Stimulated activated CD4-positive, alpha-beta T cell treated with anti-CD3 and anti-CD28 coated beads, Interleukin-1b, Interleukin-23, amount 100 ng/mL, for 4 hours (primary cell): ENCODE measurements around the gene TRIOBP.

Source experiments
- DNase-seq, 2 donors: peaks; one replicate each; pipeline ENCODE4 v3.0.0-alpha.2; 2020; ENCODE audit warnings: low read depth in 2 of 2

The TRIOBP gene

GRCh38 chr22:37749831-37750595, 53.2 kb downstream of the TRIOBP start:
- no peak for DNase-seq

- no peak for DNase-seq
Measured at GRCh38 chr22:37750596-37751162, 53.8 kb downstream of the TRIOBP start.

- no peak for DNase-seq
Measured at GRCh38 chr22:37751449-37752188, 54.8 kb downstream of the TRIOBP start.

- DNase-seq, result no peak
Measured at GRCh38 chr22:37752189-37753087, 55.6 kb downstream of the TRIOBP start.

- DNase-seq, result no peak
Measured at GRCh38 chr22:37753746-37754145, 56.9 kb downstream of the TRIOBP start.

- DNase-seq, result no peak
Measured at GRCh38 chr22:37757663-37758062, 60.8 kb downstream of the TRIOBP start.

- no peak for DNase-seq
Measured at GRCh38 chr22:37758694-37759093, 61.8 kb downstream of the TRIOBP start.

GRCh38 chr22:37759281-37759680, 62.4 kb downstream of the TRIOBP start:
- DNase-seq, result no peak

- no peak for DNase-seq
Measured at GRCh38 chr22:37760152-37760551, 63.3 kb downstream of the TRIOBP start.

GRCh38 chr22:37762389-37762836, 65.6 kb downstream of the TRIOBP start:
- DNase-seq, result no peak

GRCh38 chr22:37763012-37763411, 66.2 kb downstream of the TRIOBP start:
- DNase-seq, result no peak

GRCh38 chr22:37763652-37764051, 66.8 kb downstream of the TRIOBP start:
- no peak for DNase-seq

- DNase-seq, result no peak
Measured at GRCh38 chr22:37764622-37765021, 67.8 kb downstream of the TRIOBP start.

- no peak for DNase-seq
Measured at GRCh38 chr22:37765498-37765897, 68.7 kb downstream of the TRIOBP start.

- no peak for DNase-seq
Measured at GRCh38 chr22:37765953-37766576, 69.2 kb downstream of the TRIOBP start.

GRCh38 chr22:37768273-37768672, 71.4 kb downstream of the TRIOBP start:
- DNase-seq, result no peak

GRCh38 chr22:37769056-37769455, 72.2 kb downstream of the TRIOBP start:
- no peak for DNase-seq

GRCh38 chr22:37771081-37771480, 74.2 kb downstream of the TRIOBP start:
- no peak for DNase-seq

GRCh38 chr22:37771702-37772427, 75.0 kb downstream of the TRIOBP start:
- DNase-seq, result no peak

- no peak for DNase-seq
Measured at GRCh38 chr22:37774728-37775127, 77.9 kb downstream of the TRIOBP start.
